Activated B cell treated with CpG ODN at 0.5 μM for 24 hours (primary cell): ENCODE measurements around the gene TNFRSF18. TPM values are rescaled to one million over a fixed set of nuclear protein-coding genes. Genes with fewer than 3 reads are reported as not detected.

Source experiments
- ATAC-seq: fragments of 200-7000 bp; cut with Tn5 transposase; one replicate; pipeline ENCODE4 v1.10.0; 2021; ENCODE audit warnings: low read depth, mild to moderate bottlenecking, moderate library complexity
- CTCF ChIA-PET: fragments of 350-600 bp; sonication (Branson Sonifier 250); formaldehyde crosslinking; loops from one replicate; lab custom pipeline; 2021; ENCODE audit warnings: antibody characterized with exemption; lab: Charles Lee
- POLR2A ChIA-PET: fragments of 350-600 bp; sonication (Branson Sonifier 250); formaldehyde crosslinking; loops from one replicate; lab custom pipeline; 2021; ENCODE audit warnings: antibody characterized with exemption; lab: Charles Lee
- DNase-seq: peaks from one replicate; pipeline ENCODE4 v3.0.0; 2022
- H3K27ac Mint-ChIP-seq: one replicate; pipeline ENCODE4 v1.8.0; 2020; ENCODE audit warnings: mixed read lengths
- H3K27me3 Mint-ChIP-seq: one replicate; pipeline ENCODE4 v1.8.0; 2021; ENCODE audit warnings: mixed read lengths
- H3K36me3 Mint-ChIP-seq: one replicate; pipeline ENCODE4 v1.8.0; 2021; ENCODE audit warnings: low read depth, mixed read lengths
- H3K4me1 Mint-ChIP-seq: one replicate; pipeline ENCODE4 v1.8.0; 2021; ENCODE audit warnings: mixed read lengths
- H3K4me3 Mint-ChIP-seq: one replicate; pipeline ENCODE4 v1.8.0; 2020; ENCODE audit warnings: mild to moderate bottlenecking, mixed read lengths
- H3K9me3 Mint-ChIP-seq: one replicate; pipeline ENCODE4 v1.8.0; 2020; ENCODE audit warnings: mixed read lengths
- CTCF ChIP-seq: fragments of 200-600 bp; IDR thresholded peaks from one replicate; pipeline ENCODE4 v1.8.0; 2022; ENCODE audit warnings: antibody characterized with exemption, mild to moderate bottlenecking
- intact Hi-C: fragments of 100-400 bp; cut with micrococcal nuclease; formaldehyde crosslinking; loops from one replicate; pipeline ENCODE4 v1.15.1; 2024
- total RNA-seq: library from RNA; stranded (reverse); gene quantifications from 2 replicates; pipeline ENCODE4 v1.2.3, GENCODE V29; 2022

The TNFRSF18 gene
- total RNA-seq, 1 donor from 2014 or later, result 37.5 TPM

GRCh38 chr1:1216770-1217620, 10.6 kb upstream of the TNFRSF18 start:
- H3K27ac Mint-ChIP-seq, result peak overlapping the region; percentile 52
- H3K4me3 Mint-ChIP-seq, result no peak overlapping the region
- no peaks in the 10 kb centered on the region for H3K27me3 Mint-ChIP-seq
- peaks cover 31% of the 10 kb centered on the region for H3K4me1 Mint-ChIP-seq
- TF ChIP-seq CTCF, result no peak
- peaks cover 48% of the 10 kb centered on the region for H3K36me3 Mint-ChIP-seq
- ChIA-PET POLR2A (interaction anchor here (0.5 to 2.4 kb wide), 3 partner anchors 14 to 158 kb away, joined by 3 to 6 read pairs (median 3); partner anchors contain the start of gene AURKAIP1), CTCF (interaction anchor here (2.1 kb wide), 1 partner anchor 94 kb away, joined by 4 read pairs; no protein-coding TSS in a partner anchor)
- no peak for ATAC-seq
- no peak for DNase-seq
- H3K9me3 Mint-ChIP-seq, result no peaks in the 10 kb centered on the region
- intact Hi-C loops, result no loop called here

- TF ChIP-seq CTCF, result no peak
- ATAC-seq (no peak), DNase-seq (no peak)
- no peak overlapping the region for H3K4me3 Mint-ChIP-seq
- H3K9me3 Mint-ChIP-seq, result no peaks in the 10 kb centered on the region
- H3K4me1 Mint-ChIP-seq, result peaks cover 31% of the 10 kb centered on the region
- H3K27me3 Mint-ChIP-seq, result no peaks in the 10 kb centered on the region
- H3K27ac Mint-ChIP-seq, result peak overlapping the region; percentile 52
- H3K36me3 Mint-ChIP-seq, result peaks cover 42% of the 10 kb centered on the region
- ChIA-PET CTCF (interaction anchor here (0.5 to 1.2 kb wide), 2 partner anchors 94 to 184 kb away, joined by 3 to 4 read pairs; no protein-coding TSS in a partner anchor), POLR2A (interaction anchor here (0.5 to 2.4 kb wide), 7 partner anchors 9 to 197 kb away, joined by 3 to 6 read pairs (median 3); no protein-coding TSS in a partner anchor)
- intact Hi-C loops, result no loop called here
These were observed 9.7 kb upstream of the TNFRSF18 start for GRCh38 chr1:1215881-1216605.

- ATAC-seq, result peak; percentile 29
These were observed 8.8 kb upstream of the TNFRSF18 start for GRCh38 chr1:1215080-1215676.

More at GRCh38 chr1:1215080-1215676, 8.8 kb upstream of the TNFRSF18 start:
- Mint-ChIP-seq H3K27me3 (no peaks in the 10 kb centered on the region), H3K27ac (peak overlapping the region; percentile 30), H3K9me3 (no peaks in the 10 kb centered on the region), H3K4me3 (peak overlapping the region; percentile 44), H3K36me3 (peaks cover 34% of the 10 kb centered on the region), H3K4me1 (peaks cover 31% of the 10 kb centered on the region)
- intact Hi-C loops, result no loop called here
- CTCF ChIA-PET, result interaction anchor here (1.2 kb wide), 1 partner anchor 93 kb away, joined by 4 read pairs; no protein-coding TSS in a partner anchor
- POLR2A ChIA-PET, result interaction anchor here (0.6 to 2.4 kb wide), 7 partner anchors 8 to 196 kb away, joined by 3 to 8 read pairs (median 4); no protein-coding TSS in a partner anchor
- no peak for DNase-seq
- no peak for TF ChIP-seq CTCF
